Parathyroid adenoma (tissue), 2 donors: ENCODE measurements around the gene ZNF750.

Experiments used
- H2AFZ ChIP-seq: fragments of 300-600 bp; sonication (generic); one replicate; pipeline ENCODE4 v1.7.0; 2017; ENCODE audit warnings: antibody characterized with exemption, mild to moderate bottlenecking
- H3K27ac ChIP-seq: fragments of 300-600 bp; sonication (generic); one replicate; pipeline ENCODE4 v1.7.0; 2017
- H3K27me3 ChIP-seq: fragments of 300-600 bp; sonication (generic); one replicate; pipeline ENCODE4 v1.7.0; 2017; ENCODE audit warnings: low read length; ENCODE audit not compliant: control insufficient read depth, insufficient read depth
- H3K36me3 ChIP-seq: fragments of 300-600 bp; sonication (generic); one replicate; pipeline ENCODE4 v1.7.0; 2017; ENCODE audit warnings: low read length; ENCODE audit not compliant: control insufficient read depth, insufficient read depth
- H3K4me1 ChIP-seq: fragments of 300-600 bp; sonication (generic); one replicate; pipeline ENCODE4 v1.7.0; 2017; ENCODE audit warnings: control low read depth
- H3K4me2 ChIP-seq: fragments of 300-600 bp; sonication (generic); one replicate; pipeline ENCODE4 v1.7.0; 2017; ENCODE audit warnings: low read length
- H3K4me3 ChIP-seq: fragments of 300-600 bp; sonication (generic); one replicate; pipeline ENCODE4 v1.7.0; 2017; ENCODE audit warnings: low read depth, low read length
- H3K79me2 ChIP-seq: fragments of 300-600 bp; sonication (generic); one replicate; pipeline ENCODE4 v1.7.0; 2017; ENCODE audit warnings: control low read depth
- H3K9ac ChIP-seq: fragments of 300-600 bp; sonication (generic); one replicate; pipeline ENCODE4 v1.7.0; 2017; ENCODE audit warnings: mild to moderate bottlenecking
- H3K9me3 ChIP-seq: fragments of 300-600 bp; sonication (generic); one replicate; pipeline ENCODE4 v1.7.0; 2017; ENCODE audit warnings: low read length; ENCODE audit not compliant: control insufficient read depth
- CTCF ChIP-seq: fragments of 300-600 bp; sonication (generic); IDR thresholded peaks from one replicate; pipeline ENCODE4 v1.7.0; 2017; ENCODE audit warnings: antibody characterized with exemption, mild to moderate bottlenecking
- donor health status: primary hyperparathyroidism.

The ZNF750 gene

GRCh38 chr17:82856361-82856760 is 16.5 kb upstream of the ZNF750 start:
- no peak for TF ChIP-seq CTCF
- no peak overlapping the region for H3K4me2 ChIP-seq
- peaks cover 4% of the 10 kb centered on the region for H3K79me2 ChIP-seq
- no peak overlapping the region for H3K27ac ChIP-seq
- H3K36me3 ChIP-seq, result no peaks in the 10 kb centered on the region
- H3K4me3 ChIP-seq, result no peak overlapping the region
- H3K9me3 ChIP-seq, result no peaks in the 10 kb centered on the region
- no peak overlapping the region for H3K9ac ChIP-seq
- peaks cover 25% of the 10 kb centered on the region for H3K4me1 ChIP-seq
- H2AFZ ChIP-seq, result no peak overlapping the region
- no peaks in the 10 kb centered on the region for H3K27me3 ChIP-seq

- Histone ChIP-seq H2AFZ (no peak overlapping the region), H3K36me3 (no peaks in the 10 kb centered on the region), H3K27ac (no peak overlapping the region), H3K79me2 (peaks cover 3% of the 10 kb centered on the region), H3K27me3 (no peaks in the 10 kb centered on the region), H3K4me2 (no peak overlapping the region), H3K4me3 (no peak overlapping the region), H3K4me1 (peaks cover 9% of the 10 kb centered on the region), H3K9ac (no peak overlapping the region), H3K9me3 (no peaks in the 10 kb centered on the region)
- no peak for TF ChIP-seq CTCF
Observed at GRCh38 chr17:82854226-82854625, 14.4 kb upstream of the ZNF750 start.

GRCh38 chr17:82851381-82851780 is 11.6 kb upstream of the ZNF750 start:
- Histone ChIP-seq H3K27ac (no peak overlapping the region), H3K36me3 (no peaks in the 10 kb centered on the region), H3K27me3 (no peaks in the 10 kb centered on the region), H3K4me2 (no peak overlapping the region), H3K9ac (no peak overlapping the region), H3K4me3 (no peak overlapping the region), H3K9me3 (no peaks in the 10 kb centered on the region), H3K79me2 (peaks cover 12% of the 10 kb centered on the region), H2AFZ (no peak overlapping the region), H3K4me1 (no peaks in the 10 kb centered on the region)
- TF ChIP-seq CTCF, result no peak

- no peak overlapping the region for H2AFZ ChIP-seq
Observed at GRCh38 chr17:82849076-82849945, 9.5 kb upstream of the ZNF750 start.

More at GRCh38 chr17:82849076-82849945, 9.5 kb upstream of the ZNF750 start:
- Histone ChIP-seq H3K9ac (no peak overlapping the region), H3K4me2 (no peak overlapping the region), H3K9me3 (no peaks in the 10 kb centered on the region), H3K36me3 (no peaks in the 10 kb centered on the region), H3K4me1 (no peaks in the 10 kb centered on the region), H3K79me2 (peaks cover 20% of the 10 kb centered on the region), H3K4me3 (no peak overlapping the region), H3K27me3 (no peaks in the 10 kb centered on the region), H3K27ac (no peak overlapping the region)
- TF ChIP-seq CTCF, result no peak
